ENCODE measurements around the gene RHOBTB1. TPM values are rescaled to one million over a fixed set of nuclear protein-coding genes. Genes with fewer than 3 reads are reported as not detected.

The RHOBTB1 gene
- total RNA-seq, 4 donors from 2014 or later, result 2.8 to 37.9 (median 3.7) TPM

DNA sequence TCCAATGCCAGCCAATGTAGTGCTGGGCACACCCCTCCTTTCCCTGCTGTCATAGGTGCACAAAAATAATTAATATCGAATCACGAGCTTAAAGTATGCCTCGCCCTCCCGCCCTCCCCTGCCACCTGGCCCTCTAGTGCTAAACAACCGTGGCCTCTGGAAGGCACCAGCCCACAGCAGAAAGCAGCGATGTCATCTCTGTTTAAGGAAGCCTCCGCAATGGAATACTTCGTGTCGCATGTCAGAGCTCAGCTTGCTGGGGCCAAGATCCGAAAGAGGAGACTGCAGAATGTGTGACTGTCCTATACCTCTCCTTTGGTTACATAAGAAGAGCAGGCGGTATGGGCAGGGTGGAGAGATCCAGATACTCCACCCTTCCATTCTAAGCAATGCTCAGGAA, 71.5 kb downstream of the RHOBTB1 start:
- H3K4me1 ChIP-seq, result no peaks in the 10 kb centered on the region
- peaks cover 14% of the 10 kb centered on the region for H3K36me3 ChIP-seq
- H3K27ac ChIP-seq, result no peak overlapping the region
- TF ChIP-seq, protein P1, sequence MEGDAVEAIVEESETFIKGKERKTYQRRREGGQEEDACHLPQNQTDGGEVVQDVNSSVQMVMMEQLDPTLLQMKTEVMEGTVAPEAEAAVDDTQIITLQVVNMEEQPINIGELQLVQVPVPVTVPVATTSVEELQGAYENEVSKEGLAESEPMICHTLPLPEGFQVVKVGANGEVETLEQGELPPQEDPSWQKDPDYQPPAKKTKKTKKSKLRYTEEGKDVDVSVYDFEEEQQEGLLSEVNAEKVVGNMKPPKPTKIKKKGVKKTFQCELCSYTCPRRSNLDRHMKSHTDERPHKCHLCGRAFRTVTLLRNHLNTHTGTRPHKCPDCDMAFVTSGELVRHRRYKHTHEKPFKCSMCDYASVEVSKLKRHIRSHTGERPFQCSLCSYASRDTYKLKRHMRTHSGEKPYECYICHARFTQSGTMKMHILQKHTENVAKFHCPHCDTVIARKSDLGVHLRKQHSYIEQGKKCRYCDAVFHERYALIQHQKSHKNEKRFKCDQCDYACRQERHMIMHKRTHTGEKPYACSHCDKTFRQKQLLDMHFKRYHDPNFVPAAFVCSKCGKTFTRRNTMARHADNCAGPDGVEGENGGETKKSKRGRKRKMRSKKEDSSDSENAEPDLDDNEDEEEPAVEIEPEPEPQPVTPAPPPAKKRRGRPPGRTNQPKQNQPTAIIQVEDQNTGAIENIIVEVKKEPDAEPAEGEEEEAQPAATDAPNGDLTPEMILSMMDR (IDR thresholded peaks at IDR 0.05), result no peak
- WGBS, result 94% methylated on average over 11 of the region's 11 CpGs
- DNase-seq (ENCODE audit: low spot score in 2 of 2), result no peak
- H3K4me3 ChIP-seq, result no peak overlapping the region
- H3K27me3 ChIP-seq, result no peaks in the 10 kb centered on the region
- no peaks in the 10 kb centered on the region for H3K9me3 ChIP-seq

- DNase-seq (ENCODE audit: low spot score in 2 of 2), result no peak
- no peak for TF ChIP-seq POLR2A (IDR thresholded peaks at IDR 0.05)
- no peak for TF ChIP-seq EP300 (IDR thresholded peaks at IDR 0.05)
- TF ChIP-seq, protein P1 (IDR thresholded peaks at IDR 0.05), result no peak
- no peak for TF ChIP-seq POLR2AphosphoS5 (IDR thresholded peaks at IDR 0.05)
- H3K27ac ChIP-seq, result no peak overlapping the region
- H3K4me1 ChIP-seq, result no peaks in the 10 kb centered on the region
- H3K9me3 ChIP-seq, result no peaks in the 10 kb centered on the region
- H3K36me3 ChIP-seq, result peaks cover 14% of the 10 kb centered on the region
- H3K4me3 ChIP-seq, result no peak overlapping the region
- 89% methylated on average over 8 of the region's 8 CpGs for WGBS
- H3K27me3 ChIP-seq, result no peaks in the 10 kb centered on the region
Observed at GRCh38 chr10:60871215-60871614, 72.8 kb downstream of the RHOBTB1 start.

DNA sequence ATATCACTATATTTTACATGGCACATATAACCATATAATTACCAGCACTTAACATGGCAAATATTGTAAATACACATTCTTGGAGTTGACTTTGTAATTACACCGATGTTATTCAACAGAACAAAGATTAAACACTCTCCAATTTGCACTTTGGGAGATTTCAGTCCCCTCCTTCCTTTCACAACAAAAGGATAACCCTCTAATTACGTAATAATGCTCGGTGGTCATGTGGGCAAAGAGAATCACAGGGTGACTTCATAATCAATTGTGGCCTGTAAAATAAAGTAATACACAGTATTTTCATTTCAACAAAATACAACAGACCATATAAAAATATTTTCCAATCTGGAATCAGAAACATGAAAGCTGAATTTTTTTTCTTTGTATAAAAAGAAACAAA, 73.2 kb downstream of the RHOBTB1 start:
- 89% methylated on average over 3 of the region's 3 CpGs for WGBS
- DNase-seq (ENCODE audit: low spot score in 2 of 2), result no peak

GRCh38 chr10:60870416-60870728, 73.6 kb downstream of the RHOBTB1 start:
- 98% methylated on average over 2 of the region's 2 CpGs for WGBS
- Histone ChIP-seq H3K27me3 (no peaks in the 10 kb centered on the region), H3K4me1 (no peaks in the 10 kb centered on the region), H3K4me3 (no peak overlapping the region), H3K27ac (no peak overlapping the region), H3K36me3 (peaks cover 14% of the 10 kb centered on the region), H3K9me3 (no peaks in the 10 kb centered on the region)
- no peak for DNase-seq (ENCODE audit: low spot score in 2 of 2)
- TF ChIP-seq POLR2A (IDR thresholded peaks at IDR 0.05), result no peak
- TF ChIP-seq POLR2AphosphoS5 (IDR thresholded peaks at IDR 0.05), result no peak
- no peak for TF ChIP-seq EP300 (IDR thresholded peaks at IDR 0.05)
- TF ChIP-seq, protein P1 (IDR thresholded peaks at IDR 0.05), result no peak

More for the DNA sequence above, 73.2 kb downstream of the RHOBTB1 start:
- TF ChIP-seq, protein P1 (IDR thresholded peaks at IDR 0.05), result no peak
- TF ChIP-seq EP300 (IDR thresholded peaks at IDR 0.05) (no peak), POLR2A (IDR thresholded peaks at IDR 0.05) (no peak), POLR2AphosphoS5 (IDR thresholded peaks at IDR 0.05) (no peak)
- Histone ChIP-seq H3K4me3 (no peak overlapping the region), H3K27ac (no peak overlapping the region), H3K9me3 (no peaks in the 10 kb centered on the region), H3K4me1 (no peaks in the 10 kb centered on the region), H3K36me3 (peaks cover 14% of the 10 kb centered on the region), H3K27me3 (no peaks in the 10 kb centered on the region)

GRCh38 chr10:60869652-60870415, 74.2 kb downstream of the RHOBTB1 start:
- Histone ChIP-seq H3K36me3 (peaks cover 14% of the 10 kb centered on the region), H3K27me3 (no peaks in the 10 kb centered on the region), H3K27ac (no peak overlapping the region), H3K4me1 (no peaks in the 10 kb centered on the region), H3K4me3 (no peak overlapping the region), H3K9me3 (no peaks in the 10 kb centered on the region)
- 92% methylated on average over 6 of the region's 6 CpGs for WGBS
- TF ChIP-seq, protein P1 (IDR thresholded peaks at IDR 0.05), result no peak
- no peak for DNase-seq (ENCODE audit: low spot score in 2 of 2)

All from suprapubic skin (tissue), 4 donors.